WTC11 (cell line): ENCODE results near the gene C20orf204.

Experiments used
- CBFB ChIP-seq: sonication (generic); formaldehyde crosslinking; IDR thresholded peaks from 2 replicates; pipeline ENCODE4 v1.8.1; 2022; ENCODE audit warnings: mild to moderate bottlenecking, low read depth, missing genetic modification reagents
- CREM ChIP-seq: sonication (generic); formaldehyde crosslinking; IDR thresholded peaks from 2 replicates; pipeline ENCODE4 v1.8.1; 2022; ENCODE audit warnings: mild to moderate bottlenecking, missing genetic modification reagents, moderate library complexity
- NFYB ChIP-seq: sonication (generic); formaldehyde crosslinking; conservative IDR thresholded peaks from 2 replicates; pipeline ENCODE4 v1.8.0; 2022; ENCODE audit warnings: low read depth, missing genetic modification reagents
- NR2C2 ChIP-seq: sonication (generic); formaldehyde crosslinking; IDR thresholded peaks from 2 replicates; pipeline ENCODE4 v1.8.0; 2022; ENCODE audit warnings: mild to moderate bottlenecking, missing genetic modification reagents
- SP1 ChIP-seq: sonication (generic); formaldehyde crosslinking; conservative IDR thresholded peaks from 2 replicates; pipeline ENCODE4 v1.8.1; 2022; ENCODE audit warnings: missing genetic modification reagents
- TF ChIP-seq, protein P1 (sequence below): fragments of 200-600 bp; IDR thresholded peaks from 2 replicates; pipeline ENCODE4 v1.8.0; 2022; ENCODE audit warnings: antibody characterized with exemption
- TF ChIP-seq, protein P2 (sequence below): fragments of 250-450 bp; sonication (Bioruptor Pico); IDR thresholded peaks from 2 replicates; pipeline ENCODE4 v1.9.0; 2021; ENCODE audit warnings: mild to moderate bottlenecking
- TF ChIP-seq, protein P3 (sequence below): sonication (generic); formaldehyde crosslinking; IDR thresholded peaks from 2 replicates; pipeline ENCODE4 v1.8.0; 2022; ENCODE audit warnings: mild to moderate bottlenecking, missing genetic modification reagents

DNA sequence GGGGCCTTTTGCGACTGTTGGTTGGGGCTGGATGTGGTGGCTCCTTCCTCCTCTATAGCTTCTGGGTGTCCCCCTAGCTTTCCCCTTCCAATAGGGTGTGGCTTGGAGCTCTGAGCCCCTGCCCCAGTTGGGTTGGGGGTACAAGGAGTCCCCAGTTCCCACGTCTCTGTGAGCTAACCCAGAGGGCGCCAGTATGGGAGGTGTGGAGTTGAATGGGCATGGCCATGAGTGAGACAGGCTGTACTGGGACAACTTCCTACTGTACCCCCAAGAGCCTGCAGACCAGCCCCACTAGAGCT, 1.2 kb downstream of the C20orf204 start:
- TF ChIP-seq NR2C2 (CRISPR knock-in tag) (no peak), NFYB (CRISPR knock-in tag) (no peak), CBFB (no peak), SP1 (CRISPR knock-in tag) (no peak), CREM (CRISPR knock-in tag) (no peak)
- TF ChIP-seq, protein P1, sequence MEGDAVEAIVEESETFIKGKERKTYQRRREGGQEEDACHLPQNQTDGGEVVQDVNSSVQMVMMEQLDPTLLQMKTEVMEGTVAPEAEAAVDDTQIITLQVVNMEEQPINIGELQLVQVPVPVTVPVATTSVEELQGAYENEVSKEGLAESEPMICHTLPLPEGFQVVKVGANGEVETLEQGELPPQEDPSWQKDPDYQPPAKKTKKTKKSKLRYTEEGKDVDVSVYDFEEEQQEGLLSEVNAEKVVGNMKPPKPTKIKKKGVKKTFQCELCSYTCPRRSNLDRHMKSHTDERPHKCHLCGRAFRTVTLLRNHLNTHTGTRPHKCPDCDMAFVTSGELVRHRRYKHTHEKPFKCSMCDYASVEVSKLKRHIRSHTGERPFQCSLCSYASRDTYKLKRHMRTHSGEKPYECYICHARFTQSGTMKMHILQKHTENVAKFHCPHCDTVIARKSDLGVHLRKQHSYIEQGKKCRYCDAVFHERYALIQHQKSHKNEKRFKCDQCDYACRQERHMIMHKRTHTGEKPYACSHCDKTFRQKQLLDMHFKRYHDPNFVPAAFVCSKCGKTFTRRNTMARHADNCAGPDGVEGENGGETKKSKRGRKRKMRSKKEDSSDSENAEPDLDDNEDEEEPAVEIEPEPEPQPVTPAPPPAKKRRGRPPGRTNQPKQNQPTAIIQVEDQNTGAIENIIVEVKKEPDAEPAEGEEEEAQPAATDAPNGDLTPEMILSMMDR, result no peak
- TF ChIP-seq, protein P2, sequence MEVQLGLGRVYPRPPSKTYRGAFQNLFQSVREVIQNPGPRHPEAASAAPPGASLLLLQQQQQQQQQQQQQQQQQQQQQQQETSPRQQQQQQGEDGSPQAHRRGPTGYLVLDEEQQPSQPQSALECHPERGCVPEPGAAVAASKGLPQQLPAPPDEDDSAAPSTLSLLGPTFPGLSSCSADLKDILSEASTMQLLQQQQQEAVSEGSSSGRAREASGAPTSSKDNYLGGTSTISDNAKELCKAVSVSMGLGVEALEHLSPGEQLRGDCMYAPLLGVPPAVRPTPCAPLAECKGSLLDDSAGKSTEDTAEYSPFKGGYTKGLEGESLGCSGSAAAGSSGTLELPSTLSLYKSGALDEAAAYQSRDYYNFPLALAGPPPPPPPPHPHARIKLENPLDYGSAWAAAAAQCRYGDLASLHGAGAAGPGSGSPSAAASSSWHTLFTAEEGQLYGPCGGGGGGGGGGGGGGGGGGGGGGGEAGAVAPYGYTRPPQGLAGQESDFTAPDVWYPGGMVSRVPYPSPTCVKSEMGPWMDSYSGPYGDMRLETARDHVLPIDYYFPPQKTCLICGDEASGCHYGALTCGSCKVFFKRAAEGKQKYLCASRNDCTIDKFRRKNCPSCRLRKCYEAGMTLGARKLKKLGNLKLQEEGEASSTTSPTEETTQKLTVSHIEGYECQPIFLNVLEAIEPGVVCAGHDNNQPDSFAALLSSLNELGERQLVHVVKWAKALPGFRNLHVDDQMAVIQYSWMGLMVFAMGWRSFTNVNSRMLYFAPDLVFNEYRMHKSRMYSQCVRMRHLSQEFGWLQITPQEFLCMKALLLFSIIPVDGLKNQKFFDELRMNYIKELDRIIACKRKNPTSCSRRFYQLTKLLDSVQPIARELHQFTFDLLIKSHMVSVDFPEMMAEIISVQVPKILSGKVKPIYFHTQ (CRISPR knock-in tag), result no peak
- TF ChIP-seq, protein P3, sequence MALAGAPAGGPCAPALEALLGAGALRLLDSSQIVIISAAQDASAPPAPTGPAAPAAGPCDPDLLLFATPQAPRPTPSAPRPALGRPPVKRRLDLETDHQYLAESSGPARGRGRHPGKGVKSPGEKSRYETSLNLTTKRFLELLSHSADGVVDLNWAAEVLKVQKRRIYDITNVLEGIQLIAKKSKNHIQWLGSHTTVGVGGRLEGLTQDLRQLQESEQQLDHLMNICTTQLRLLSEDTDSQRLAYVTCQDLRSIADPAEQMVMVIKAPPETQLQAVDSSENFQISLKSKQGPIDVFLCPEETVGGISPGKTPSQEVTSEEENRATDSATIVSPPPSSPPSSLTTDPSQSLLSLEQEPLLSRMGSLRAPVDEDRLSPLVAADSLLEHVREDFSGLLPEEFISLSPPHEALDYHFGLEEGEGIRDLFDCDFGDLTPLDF, result no peak
